Measurements from ENCODE around the gene ACYP1.

- TF ChIP-seq POLR2A (IDR thresholded peaks at IDR 0.05; ENCODE audit: low read length) (no peak), GATA1 (IDR thresholded peaks at IDR 0.05; ENCODE audit: low read depth, low read length) (no peak)
Observed at GRCh38 chr14:75088566-75089373, 24.9 kb upstream of the ACYP1 start.
